Measurements from ENCODE around the gene FNDC11. TPM values are rescaled to one million over a fixed set of nuclear protein-coding genes. Genes with fewer than 3 reads are reported as not detected.

FNDC11 gene
- total and polyA plus RNA-seq, 4 donors = under 0.01 to 0.01 TPM; not detected in 2

DNA sequence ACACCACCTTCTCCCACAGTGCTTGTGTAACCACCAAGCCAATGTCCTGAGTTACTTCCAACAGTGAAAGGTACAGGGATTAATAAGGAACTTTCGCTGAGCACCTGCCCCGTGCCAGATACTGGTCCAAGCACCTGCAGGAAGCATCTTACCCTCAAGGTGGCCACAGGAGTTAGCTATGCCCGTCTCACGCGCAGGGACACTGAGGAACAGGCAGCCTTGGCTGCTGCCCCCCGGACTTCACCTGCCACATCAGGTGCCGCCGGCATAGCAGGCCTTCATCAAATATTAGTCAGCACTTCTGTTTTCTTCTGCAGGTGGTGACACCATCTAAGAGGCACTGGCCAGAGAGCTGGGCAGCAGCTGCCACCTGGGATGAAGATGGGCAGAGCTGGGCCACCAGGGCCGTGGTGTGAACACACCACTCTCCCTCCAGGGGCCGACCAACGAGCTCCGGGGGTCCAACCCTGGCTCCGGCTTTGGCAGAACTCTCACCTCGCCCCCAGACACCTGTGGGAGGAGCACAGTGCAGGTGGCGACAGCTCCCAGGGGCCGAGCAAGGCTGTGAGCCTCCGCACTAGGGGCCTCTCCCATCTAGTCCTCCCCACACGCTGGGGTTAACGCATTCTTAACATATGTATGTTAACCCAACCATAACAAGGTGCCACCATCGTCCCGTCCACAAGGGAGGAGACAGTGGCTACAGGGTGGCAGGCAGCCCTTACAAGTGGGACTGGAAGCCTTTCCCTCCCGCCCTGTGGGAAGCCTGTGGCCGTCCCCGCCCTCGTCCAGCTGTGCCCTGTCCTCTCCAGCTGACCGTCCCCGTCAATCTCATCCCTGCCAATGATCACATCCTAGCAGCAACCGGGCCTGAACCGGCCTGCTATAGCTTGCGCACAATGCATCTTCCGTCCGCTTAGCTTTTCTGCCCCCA is 36.3 kb upstream of the FNDC11 start:
- H3K9me3 ChIP-seq (ENCODE audit: control insufficient read depth in 4 of 4, low read length in 3 of 4) = no peaks in the 10 kb centered on the region
- no peak overlapping the region for H3K4me3 ChIP-seq (ENCODE audit: low read depth in 1 of 3, low read length in 3 of 3)
- TF ChIP-seq TAF1 (conservative IDR thresholded peaks at IDR 0.05) (no peak), YY1 (IDR thresholded peaks at IDR 0.05) (no peak), RAD21 (IDR thresholded peaks at IDR 0.05) (no peak), NR2F2 (IDR thresholded peaks at IDR 0.05) (no peak), FOXA1 (IDR thresholded peaks at IDR 0.05) (no peak), GABPA (IDR thresholded peaks at IDR 0.05 in 1 of 2, conservative IDR thresholded peaks at IDR 0.05 in 1 of 2) (no peak), HNF4A (conservative IDR thresholded peaks at IDR 0.05) (no peak), RXRA (IDR thresholded peaks at IDR 0.05) (no peak), HNF4G (IDR thresholded peaks at IDR 0.05) (no peak), FOXA2 (IDR thresholded peaks at IDR 0.05) (no peak), JUND (IDR thresholded peaks at IDR 0.05) (no peak), SP1 (IDR thresholded peaks at IDR 0.05) (no peak), EGR1 (IDR thresholded peaks at IDR 0.05; ENCODE audit: low read depth in 2 of 2) (no peak)
- TF ChIP-seq, protein P1, sequence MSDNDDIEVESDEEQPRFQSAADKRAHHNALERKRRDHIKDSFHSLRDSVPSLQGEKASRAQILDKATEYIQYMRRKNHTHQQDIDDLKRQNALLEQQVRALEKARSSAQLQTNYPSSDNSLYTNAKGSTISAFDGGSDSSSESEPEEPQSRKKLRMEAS (IDR thresholded peaks at IDR 0.05) = no peak
- TF ChIP-seq, protein P2, sequence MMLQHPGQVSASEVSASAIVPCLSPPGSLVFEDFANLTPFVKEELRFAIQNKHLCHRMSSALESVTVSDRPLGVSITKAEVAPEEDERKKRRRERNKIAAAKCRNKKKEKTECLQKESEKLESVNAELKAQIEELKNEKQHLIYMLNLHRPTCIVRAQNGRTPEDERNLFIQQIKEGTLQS (IDR thresholded peaks at IDR 0.05) = no peak
- TF ChIP-seq, protein P3, sequence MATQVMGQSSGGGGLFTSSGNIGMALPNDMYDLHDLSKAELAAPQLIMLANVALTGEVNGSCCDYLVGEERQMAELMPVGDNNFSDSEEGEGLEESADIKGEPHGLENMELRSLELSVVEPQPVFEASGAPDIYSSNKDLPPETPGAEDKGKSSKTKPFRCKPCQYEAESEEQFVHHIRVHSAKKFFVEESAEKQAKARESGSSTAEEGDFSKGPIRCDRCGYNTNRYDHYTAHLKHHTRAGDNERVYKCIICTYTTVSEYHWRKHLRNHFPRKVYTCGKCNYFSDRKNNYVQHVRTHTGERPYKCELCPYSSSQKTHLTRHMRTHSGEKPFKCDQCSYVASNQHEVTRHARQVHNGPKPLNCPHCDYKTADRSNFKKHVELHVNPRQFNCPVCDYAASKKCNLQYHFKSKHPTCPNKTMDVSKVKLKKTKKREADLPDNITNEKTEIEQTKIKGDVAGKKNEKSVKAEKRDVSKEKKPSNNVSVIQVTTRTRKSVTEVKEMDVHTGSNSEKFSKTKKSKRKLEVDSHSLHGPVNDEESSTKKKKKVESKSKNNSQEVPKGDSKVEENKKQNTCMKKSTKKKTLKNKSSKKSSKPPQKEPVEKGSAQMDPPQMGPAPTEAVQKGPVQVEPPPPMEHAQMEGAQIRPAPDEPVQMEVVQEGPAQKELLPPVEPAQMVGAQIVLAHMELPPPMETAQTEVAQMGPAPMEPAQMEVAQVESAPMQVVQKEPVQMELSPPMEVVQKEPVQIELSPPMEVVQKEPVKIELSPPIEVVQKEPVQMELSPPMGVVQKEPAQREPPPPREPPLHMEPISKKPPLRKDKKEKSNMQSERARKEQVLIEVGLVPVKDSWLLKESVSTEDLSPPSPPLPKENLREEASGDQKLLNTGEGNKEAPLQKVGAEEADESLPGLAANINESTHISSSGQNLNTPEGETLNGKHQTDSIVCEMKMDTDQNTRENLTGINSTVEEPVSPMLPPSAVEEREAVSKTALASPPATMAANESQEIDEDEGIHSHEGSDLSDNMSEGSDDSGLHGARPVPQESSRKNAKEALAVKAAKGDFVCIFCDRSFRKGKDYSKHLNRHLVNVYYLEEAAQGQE (IDR thresholded peaks at IDR 0.05) = no peak
- TF ChIP-seq, protein P4, sequence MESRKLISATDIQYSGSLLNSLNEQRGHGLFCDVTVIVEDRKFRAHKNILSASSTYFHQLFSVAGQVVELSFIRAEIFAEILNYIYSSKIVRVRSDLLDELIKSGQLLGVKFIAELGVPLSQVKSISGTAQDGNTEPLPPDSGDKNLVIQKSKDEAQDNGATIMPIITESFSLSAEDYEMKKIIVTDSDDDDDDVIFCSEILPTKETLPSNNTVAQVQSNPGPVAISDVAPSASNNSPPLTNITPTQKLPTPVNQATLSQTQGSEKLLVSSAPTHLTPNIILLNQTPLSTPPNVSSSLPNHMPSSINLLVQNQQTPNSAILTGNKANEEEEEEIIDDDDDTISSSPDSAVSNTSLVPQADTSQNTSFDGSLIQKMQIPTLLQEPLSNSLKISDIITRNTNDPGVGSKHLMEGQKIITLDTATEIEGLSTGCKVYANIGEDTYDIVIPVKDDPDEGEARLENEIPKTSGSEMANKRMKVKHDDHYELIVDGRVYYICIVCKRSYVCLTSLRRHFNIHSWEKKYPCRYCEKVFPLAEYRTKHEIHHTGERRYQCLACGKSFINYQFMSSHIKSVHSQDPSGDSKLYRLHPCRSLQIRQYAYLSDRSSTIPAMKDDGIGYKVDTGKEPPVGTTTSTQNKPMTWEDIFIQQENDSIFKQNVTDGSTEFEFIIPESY (IDR thresholded peaks at IDR 0.05) = no peak
- TF ChIP-seq, protein P5, sequence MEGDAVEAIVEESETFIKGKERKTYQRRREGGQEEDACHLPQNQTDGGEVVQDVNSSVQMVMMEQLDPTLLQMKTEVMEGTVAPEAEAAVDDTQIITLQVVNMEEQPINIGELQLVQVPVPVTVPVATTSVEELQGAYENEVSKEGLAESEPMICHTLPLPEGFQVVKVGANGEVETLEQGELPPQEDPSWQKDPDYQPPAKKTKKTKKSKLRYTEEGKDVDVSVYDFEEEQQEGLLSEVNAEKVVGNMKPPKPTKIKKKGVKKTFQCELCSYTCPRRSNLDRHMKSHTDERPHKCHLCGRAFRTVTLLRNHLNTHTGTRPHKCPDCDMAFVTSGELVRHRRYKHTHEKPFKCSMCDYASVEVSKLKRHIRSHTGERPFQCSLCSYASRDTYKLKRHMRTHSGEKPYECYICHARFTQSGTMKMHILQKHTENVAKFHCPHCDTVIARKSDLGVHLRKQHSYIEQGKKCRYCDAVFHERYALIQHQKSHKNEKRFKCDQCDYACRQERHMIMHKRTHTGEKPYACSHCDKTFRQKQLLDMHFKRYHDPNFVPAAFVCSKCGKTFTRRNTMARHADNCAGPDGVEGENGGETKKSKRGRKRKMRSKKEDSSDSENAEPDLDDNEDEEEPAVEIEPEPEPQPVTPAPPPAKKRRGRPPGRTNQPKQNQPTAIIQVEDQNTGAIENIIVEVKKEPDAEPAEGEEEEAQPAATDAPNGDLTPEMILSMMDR (IDR thresholded peaks at IDR 0.05; ENCODE audit: low read depth, low read length, missing input control) = no peak
- no peaks in the 10 kb centered on the region for H3K36me3 ChIP-seq (ENCODE audit: control insufficient read depth in 4 of 4, insufficient read depth in 3 of 4, low read depth in 1 of 4, low read length in 3 of 4)
- H3K4me1 ChIP-seq (ENCODE audit: control insufficient read depth in 4 of 4, insufficient read depth in 4 of 4, low read length in 3 of 4) = peaks cover 2 to 19% (median 6%) of the 10 kb centered on the region in 4 donors
- H3K9ac ChIP-seq (ENCODE audit: low read depth in 1 of 2, low read length in 2 of 2) = no peak overlapping the region
- no peak overlapping the region for H3K27ac ChIP-seq (ENCODE audit: low read depth in 1 of 2, low read length in 2 of 2)
- no peaks in the 10 kb centered on the region for H3K27me3 ChIP-seq (ENCODE audit: control insufficient read depth in 4 of 4, insufficient read depth in 4 of 4, low read length in 3 of 4)
- WGBS = 90% methylated on average over 32 of the region's 32 CpGs
- DNase-seq (ENCODE audit: low spot score) = no peak

All from liver (tissue), 9 donors.